NCI-H2029 (cell line): Measurements from ENCODE around the gene CAPZB.

Experiments used
- DNase-seq: peaks from one replicate; lab custom pipeline; 2025; lab: John Stamatoyannopoulos, UW

CAPZB gene

GRCh38 chr1:19468397-19468956 is 16.9 kb downstream of the CAPZB start:
- no peak for DNase-seq

- no peak for DNase-seq
Measured at GRCh38 chr1:19467199-19468187, 17.8 kb downstream of the CAPZB start.

GRCh38 chr1:19466112-19466561 is 19.2 kb downstream of the CAPZB start:
- DNase-seq: no peak

GRCh38 chr1:19465650-19466049 is 19.7 kb downstream of the CAPZB start:
- DNase-seq: no peak

- DNase-seq: no peak
Measured at GRCh38 chr1:19465123-19465522, 20.2 kb downstream of the CAPZB start.

- no peak for DNase-seq
Measured at GRCh38 chr1:19464696-19465095, 20.6 kb downstream of the CAPZB start.

GRCh38 chr1:19463504-19463803 is 21.9 kb downstream of the CAPZB start:
- DNase-seq: no peak

- no peak for DNase-seq
Measured at GRCh38 chr1:19462781-19463503, 22.4 kb downstream of the CAPZB start.

- DNase-seq: no peak
Measured at GRCh38 chr1:19461220-19461554, 24.2 kb downstream of the CAPZB start.

- no peak for DNase-seq
Measured at GRCh38 chr1:19460535-19461219, 24.7 kb downstream of the CAPZB start.

GRCh38 chr1:19458815-19459417 is 26.4 kb downstream of the CAPZB start:
- no peak for DNase-seq

- no peak for DNase-seq
Measured at GRCh38 chr1:19457607-19458006, 27.7 kb downstream of the CAPZB start.

GRCh38 chr1:19456968-19457441 is 28.3 kb downstream of the CAPZB start:
- DNase-seq: no peak

GRCh38 chr1:19455353-19455752 is 30.0 kb downstream of the CAPZB start:
- no peak for DNase-seq

GRCh38 chr1:19454265-19455146 is 30.8 kb downstream of the CAPZB start:
- no peak for DNase-seq

- DNase-seq: no peak
Measured at GRCh38 chr1:19453741-19454201, 31.6 kb downstream of the CAPZB start.

- no peak for DNase-seq
Measured at GRCh38 chr1:19452221-19452663, 33.1 kb downstream of the CAPZB start.

GRCh38 chr1:19450811-19451515 is 34.4 kb downstream of the CAPZB start:
- no peak for DNase-seq

- DNase-seq: no peak
Measured at GRCh38 chr1:19449454-19450228, 35.7 kb downstream of the CAPZB start.
